Activated effector memory CD4-positive, alpha-beta T cell treated with anti-CD3 and anti-CD28 coated beads, Interleukin-2, amount 50 U/mL, for 16 hours (primary cell): ENCODE measurements around the gene WDR27.

Experiments
- DNase-seq: peaks from one replicate; pipeline ENCODE4 v3.0.0-alpha.2; 2020

The WDR27 gene

GRCh38 chr6:169701954-169702839, at the start of gene WDR27, which contains the start of gene C6orf120:
WDR27 (minus strand) TSS chr6:169702029; CDS start chr6:169689005, 13,024 bp downstream.
C6orf120 (plus strand) TSS chr6:169702126; CDS start chr6:169702460, 334 bp downstream.
- DNase-seq, result peak; percentile 100

- no peak for DNase-seq
Observed at GRCh38 chr6:169746556-169746955, 44.7 kb upstream of the WDR27 start.

GRCh38 chr6:169745405-169745804, 43.6 kb upstream of the WDR27 start:
- DNase-seq, result no peak

- DNase-seq, result no peak
Observed at GRCh38 chr6:169741344-169741743, 39.5 kb upstream of the WDR27 start.

GRCh38 chr6:169738976-169739529, 37.2 kb upstream of the WDR27 start:
- no peak for DNase-seq

- no peak for DNase-seq
Observed at GRCh38 chr6:169738204-169738975, 36.6 kb upstream of the WDR27 start.

- DNase-seq, result no peak
Observed at GRCh38 chr6:169729961-169730360, 28.1 kb upstream of the WDR27 start.

GRCh38 chr6:169726963-169727362, 25.1 kb upstream of the WDR27 start:
- DNase-seq, result no peak

- no peak for DNase-seq
Observed at GRCh38 chr6:169726049-169726400, 24.2 kb upstream of the WDR27 start.

GRCh38 chr6:169725125-169726048, 23.6 kb upstream of the WDR27 start:
- no peak for DNase-seq

- DNase-seq, result peak; percentile 89
Observed at GRCh38 chr6:169724494-169725124, 22.8 kb upstream of the WDR27 start, which contains the start of gene PHF10. PHF10 (minus strand) TSS chr6:169724500; CDS start chr6:169723931, 569 bp downstream.

- peak; percentile 83 for DNase-seq
Observed at GRCh38 chr6:169723991-169724493, 22.2 kb upstream of the WDR27 start.

- DNase-seq, result peak; percentile 89
Observed at GRCh38 chr6:169723200-169723909, 21.5 kb upstream of the WDR27 start.

GRCh38 chr6:169722362-169723199, 20.8 kb upstream of the WDR27 start:
- peak; percentile 78 for DNase-seq

GRCh38 chr6:169720207-169720855, 18.5 kb upstream of the WDR27 start:
- DNase-seq, result no peak

GRCh38 chr6:169719117-169719516, 17.3 kb upstream of the WDR27 start:
- no peak for DNase-seq

GRCh38 chr6:169714595-169714994, 12.8 kb upstream of the WDR27 start:
- DNase-seq, result no peak

- DNase-seq, result no peak
Observed at GRCh38 chr6:169714178-169714577, 12.3 kb upstream of the WDR27 start.

GRCh38 chr6:169710009-169710408, 8.2 kb upstream of the WDR27 start:
- DNase-seq, result no peak
